GM12892 (cell line): ENCODE data around the gene PKP1.

ENCODE experiments used
- POLR2A ChIP-seq: IDR thresholded peaks from 2 replicates; pipeline ENCODE4 v1.6.1; 2011; ENCODE audit warnings: low read depth, low read length, control low read depth
- TAF1 ChIP-seq: IDR thresholded peaks from 2 replicates; pipeline ENCODE4 v1.6.1; 2011; ENCODE audit warnings: low read depth, mild to moderate bottlenecking, control low read depth, low read length, borderline replicate concordance

- no peak for TF ChIP-seq POLR2A
- no peak for TF ChIP-seq TAF1
Measured at GRCh38 chr1:201329286-201329685, 46.0 kb downstream of the PKP1 start.
